GM18861 (cell line): ENCODE data around the gene CPA5.

Experiments
- ATAC-seq: cut with Tn5 transposase; IDR thresholded peaks from one replicate; pipeline ENCODE4 v1.9.1; 2021; ENCODE audit not compliant: unreplicated experiment

Gene CPA5

DNA sequence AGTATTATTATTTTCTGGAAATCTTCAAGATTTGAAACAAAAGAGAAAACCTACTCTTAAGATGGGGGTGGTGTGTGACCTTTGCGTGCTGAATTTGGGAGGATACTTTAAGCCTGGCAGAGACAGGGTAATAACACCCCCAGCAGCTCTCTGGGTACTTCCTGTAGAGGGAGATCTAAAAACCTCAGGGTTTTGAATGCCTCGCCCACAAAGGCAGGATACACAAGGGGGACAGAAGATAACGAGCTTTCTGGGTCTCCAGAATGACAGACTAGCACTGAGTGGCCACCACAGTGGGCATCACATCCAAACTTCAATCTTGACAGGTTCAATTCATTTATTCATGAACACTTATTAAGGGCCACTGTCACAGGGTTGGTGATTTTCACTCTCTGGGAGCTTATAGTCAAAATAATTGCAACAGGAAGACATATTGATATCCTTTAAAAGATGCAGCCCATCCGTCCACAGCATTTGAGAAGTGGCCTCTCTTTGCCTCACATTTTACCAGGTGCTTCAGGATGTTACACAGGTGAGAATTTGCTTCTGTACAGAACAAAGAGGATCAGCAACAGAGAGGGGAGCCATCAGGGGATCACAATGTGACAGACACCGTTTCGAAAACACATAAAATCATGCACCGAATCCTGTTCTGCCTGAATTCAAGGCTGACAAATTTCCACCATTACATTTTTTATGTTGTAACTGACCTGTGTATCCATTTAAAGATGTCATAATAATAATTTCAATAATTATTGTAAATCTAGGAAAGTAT, 50.0 kb downstream of the CPA5 start:
- no peak for ATAC-seq

DNA sequence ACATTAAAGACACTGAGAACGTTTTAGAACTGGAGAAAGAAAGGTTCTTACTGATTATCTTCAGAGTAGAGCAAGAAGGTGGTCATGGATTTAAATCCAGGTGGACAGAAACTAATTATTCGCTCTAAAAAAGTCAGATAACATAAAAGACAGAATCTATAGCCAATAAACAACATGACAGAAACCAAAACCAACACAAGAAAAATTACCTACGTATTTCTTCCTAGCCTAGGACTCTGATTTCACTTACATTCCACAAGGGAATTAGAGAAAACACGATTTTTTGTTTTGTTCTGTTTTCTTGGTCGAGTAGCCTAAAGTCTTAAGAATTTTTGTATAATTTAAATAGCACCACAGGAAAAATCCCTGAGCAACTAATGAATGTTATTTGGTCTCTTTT, 50.8 kb downstream of the CPA5 start:
- no peak for ATAC-seq

DNA sequence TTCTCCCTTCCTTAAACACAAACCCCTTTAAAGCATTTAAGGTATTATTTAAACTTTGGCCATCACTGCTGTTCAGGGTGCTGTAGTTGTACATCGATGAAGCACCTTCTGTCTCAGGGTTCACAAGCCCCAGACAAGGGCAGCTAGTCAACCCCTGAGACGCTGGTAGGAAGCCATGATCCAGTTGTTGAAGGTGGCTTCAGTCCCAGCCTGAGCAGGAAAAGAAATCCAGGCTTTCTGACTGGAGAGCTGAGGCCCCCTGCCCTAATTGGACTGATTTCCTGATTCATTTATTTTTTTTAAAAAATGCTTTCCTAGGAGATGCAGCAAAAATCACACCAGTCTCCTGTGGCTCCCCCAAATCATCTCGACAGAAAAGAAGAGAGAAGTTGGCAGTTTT, 51.5 kb downstream of the CPA5 start:
- ATAC-seq: no peak

DNA sequence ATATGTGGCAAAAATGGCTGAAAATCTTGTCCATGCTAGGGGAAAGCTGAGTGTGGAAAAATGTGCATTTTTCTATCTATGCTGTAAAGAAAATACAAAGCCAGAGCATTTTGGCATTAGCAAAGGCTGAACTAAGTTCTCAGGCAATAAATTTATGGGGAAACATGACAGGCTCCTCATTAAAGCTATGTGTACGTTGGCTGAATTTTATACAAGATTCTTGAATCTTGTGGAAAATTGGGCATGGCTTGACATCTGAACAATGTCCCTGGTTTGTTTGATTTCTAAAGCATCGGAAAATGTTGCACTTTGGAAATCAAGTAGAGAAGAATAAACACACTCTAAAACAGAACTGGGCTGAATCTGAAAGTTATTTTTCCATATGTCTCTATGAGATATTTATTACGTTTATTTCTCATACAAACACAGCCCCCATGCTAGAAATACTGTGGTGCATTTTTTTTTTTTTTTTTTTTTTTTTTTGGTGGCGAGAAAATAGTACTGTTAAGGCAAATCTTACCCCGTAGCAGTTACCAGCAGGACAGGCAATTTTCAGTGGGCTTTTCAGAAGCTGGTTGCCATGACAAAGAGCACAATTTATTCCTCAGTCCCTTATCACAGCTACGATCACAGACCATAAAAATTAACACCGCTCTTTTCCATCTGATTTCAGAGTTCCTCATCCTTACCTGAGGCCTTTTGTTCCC, 52.6 kb downstream of the CPA5 start:
- no peak for ATAC-seq

DNA sequence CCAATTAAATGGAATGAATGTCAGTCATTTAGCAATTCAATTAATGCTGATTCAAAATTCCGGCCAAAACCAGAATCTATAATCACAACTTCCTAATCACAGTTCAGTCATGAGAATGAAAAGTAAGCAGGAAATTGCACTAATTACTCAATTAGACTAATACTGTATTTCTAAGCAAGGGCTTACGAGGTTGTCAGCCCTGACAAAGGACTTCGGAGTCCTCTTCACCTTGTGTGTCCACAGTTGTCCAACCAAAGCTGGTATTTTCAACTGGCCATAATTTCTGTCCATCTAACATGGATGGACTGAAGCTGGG, 53.1 kb downstream of the CPA5 start:
- no peak for ATAC-seq

DNA sequence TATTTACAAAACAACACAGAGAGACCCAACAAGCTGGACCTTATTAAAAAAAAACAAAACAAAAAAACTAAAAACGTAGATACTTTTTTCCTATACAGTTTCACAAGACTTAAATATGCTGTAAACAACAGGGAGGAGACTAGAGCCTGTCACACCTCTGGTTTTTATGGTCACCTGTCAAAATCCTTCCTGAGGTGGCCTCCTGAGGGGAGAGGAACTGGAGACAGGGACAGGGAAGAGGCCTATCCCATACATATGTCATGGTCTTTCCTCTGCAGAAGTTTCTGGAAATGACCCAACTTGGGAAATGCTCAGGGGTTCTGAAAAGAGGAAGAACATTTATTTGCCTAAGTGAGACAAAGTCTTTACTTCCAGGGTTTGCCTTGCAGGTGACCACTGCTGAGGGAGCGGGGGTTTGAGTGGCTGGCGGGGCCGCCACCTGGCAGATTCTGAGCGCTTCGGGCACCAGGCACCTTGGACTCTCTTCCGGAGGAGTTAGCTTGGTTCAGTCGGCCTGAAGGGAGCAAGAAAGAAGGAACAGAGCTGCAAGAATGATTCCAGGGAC, 54.0 kb downstream of the CPA5 start:
- ATAC-seq: no peak

DNA sequence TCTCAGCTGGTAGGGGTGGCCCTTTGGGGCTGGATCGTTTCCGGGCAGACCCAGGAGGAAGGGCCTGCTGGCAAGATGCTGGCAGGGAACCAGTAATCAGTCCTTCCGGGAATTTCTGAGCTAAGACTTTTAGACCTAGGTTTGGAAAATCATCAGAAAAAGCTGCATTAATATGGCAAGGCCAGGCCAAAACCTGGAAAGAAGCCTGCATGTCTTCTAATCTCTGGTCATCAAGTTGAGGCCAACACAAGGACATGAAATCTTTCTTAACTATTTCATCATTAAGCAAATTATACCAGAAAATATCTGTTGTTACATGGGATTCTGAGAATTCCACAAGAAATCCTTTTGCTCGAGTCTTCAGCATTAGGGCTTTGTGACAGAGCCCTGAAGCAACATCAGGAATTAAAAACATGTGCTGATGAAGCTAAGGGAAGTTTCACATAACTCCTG, 55.5 kb downstream of the CPA5 start:
- ATAC-seq: no peak

DNA sequence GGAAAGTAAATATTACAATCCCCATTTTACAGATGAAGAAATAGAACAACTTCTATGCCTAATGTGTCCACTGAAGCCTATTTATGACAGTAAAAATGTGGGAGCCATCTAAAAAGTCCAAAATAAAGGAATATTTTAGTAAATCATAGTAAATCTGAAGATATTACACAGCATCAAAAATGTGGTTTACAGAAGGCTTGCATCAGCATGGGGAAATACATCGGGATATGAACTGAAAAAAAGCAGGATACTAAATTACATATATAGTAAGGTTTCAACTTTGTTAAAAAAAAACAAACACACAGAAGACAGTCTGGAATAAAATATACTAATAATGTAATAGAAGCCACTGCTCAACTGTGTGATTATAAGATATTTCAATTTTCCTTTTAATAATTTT, 56.5 kb downstream of the CPA5 start:
- no peak for ATAC-seq

DNA sequence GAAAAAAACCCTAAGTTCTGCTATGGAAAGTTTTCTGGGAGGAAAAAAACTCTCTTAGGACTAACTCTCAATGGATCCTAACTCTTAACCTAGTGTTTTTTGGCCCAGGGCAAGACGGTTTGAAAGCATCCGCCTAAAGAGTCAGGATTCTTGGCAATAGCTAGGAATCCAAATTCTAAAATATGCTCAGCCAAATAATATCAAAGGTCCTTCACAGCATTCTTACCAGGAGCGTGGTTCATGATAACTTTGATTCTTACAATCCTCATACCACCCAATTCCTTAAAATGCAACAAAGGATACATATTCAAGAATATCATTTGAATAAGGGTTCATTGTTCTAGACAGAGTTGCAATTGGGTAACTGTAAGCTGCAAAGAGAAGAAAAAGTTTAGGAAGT, 57.0 kb downstream of the CPA5 start:
- no peak for ATAC-seq

DNA sequence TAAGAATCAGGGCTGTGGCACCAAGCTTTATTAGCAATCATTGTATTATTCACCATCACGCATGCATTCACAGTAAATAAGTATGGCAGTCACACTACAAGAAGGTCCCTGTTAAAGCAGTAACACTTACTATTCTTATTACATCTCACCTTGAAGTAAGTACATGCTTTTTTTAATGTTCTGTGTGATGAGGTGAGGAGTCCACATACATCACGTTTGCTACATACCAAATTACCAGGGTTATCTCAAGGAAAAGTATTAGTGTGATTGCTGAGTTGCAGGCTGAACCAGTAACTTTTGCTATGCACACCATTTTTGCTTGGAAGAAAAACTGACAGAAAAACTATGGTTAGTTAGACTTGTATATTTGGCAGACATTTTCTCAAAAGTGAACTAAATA, 60.4 kb downstream of the CPA5 start:
- no peak for ATAC-seq

DNA sequence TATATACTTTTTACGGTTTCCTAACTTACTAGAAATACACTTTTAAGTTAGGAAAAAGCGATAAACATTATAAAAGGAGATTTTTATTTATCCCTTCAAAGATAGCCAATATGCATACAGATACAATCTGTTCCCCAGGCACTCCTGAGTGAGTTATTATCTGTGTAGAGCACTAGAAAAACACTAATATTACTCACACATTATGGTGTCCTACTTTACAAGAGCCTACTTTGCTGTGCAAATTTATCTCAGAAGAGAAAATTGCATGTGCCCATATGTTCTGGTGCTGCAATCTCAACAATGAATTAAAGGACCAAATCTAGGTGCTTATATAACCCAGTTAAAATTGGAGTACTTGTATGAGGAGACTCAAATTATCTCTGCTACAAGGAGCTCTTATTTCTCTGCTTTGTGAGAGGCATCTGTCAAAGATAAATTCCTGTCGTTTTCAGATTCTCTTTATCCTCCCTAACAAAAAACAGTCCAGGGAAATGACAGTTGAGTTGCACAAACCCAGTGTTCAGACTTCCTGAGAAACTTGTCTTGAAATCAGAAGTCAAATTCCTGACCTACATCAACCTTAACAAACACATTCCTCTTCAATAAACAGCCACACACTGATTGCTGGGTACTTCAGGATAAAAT, 64.6 kb downstream of the CPA5 start:
- ATAC-seq: no peak

DNA sequence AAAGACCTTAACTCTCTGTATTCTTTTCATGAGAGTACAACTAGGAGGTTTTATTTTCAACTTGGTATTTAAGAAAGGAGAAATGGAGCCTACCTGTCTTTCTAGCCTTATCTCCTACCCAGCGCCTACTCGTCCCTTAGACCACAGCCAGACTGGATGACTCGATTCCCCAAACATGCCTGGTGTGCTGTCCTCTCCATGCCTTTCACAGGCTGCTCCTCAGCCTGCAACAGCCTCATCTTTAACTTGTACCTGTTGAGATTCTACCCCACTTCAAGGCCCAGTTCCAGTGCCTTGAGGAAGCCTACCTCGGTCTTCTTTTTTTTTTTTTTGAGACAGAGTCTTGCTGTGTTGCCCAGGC, 65.1 kb downstream of the CPA5 start:
- no peak for ATAC-seq

DNA sequence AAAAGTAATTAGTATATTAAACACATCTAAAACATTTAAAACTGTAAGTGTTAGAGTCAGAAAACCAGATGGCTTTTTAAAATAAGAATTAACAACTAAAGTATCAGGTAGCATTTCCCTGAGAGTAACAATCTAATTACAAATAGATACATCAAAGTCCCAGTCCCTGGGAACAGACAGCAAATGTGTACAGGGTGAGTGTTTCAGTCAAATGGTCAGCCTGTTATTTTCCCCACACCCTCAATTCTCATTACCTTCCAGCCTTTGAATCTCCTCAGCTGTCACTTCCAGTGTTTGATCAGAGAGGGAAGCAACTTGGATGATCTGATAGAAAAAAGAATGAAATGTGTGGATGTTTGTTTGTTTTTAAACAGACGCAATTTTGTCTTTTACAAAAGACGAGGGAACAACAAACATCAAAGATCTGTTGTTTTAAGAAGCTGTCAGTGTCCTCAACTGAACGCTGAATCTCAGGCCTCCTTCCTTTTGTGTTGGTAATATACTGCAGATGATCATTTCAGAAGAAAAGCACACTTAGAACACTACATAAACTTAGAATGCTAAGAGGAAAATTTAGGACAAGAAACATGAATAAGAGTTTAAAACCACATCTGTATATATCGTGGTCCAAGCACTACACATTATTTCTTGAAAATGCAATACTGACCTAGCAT, 66.4 kb downstream of the CPA5 start:
- no peak for ATAC-seq

DNA sequence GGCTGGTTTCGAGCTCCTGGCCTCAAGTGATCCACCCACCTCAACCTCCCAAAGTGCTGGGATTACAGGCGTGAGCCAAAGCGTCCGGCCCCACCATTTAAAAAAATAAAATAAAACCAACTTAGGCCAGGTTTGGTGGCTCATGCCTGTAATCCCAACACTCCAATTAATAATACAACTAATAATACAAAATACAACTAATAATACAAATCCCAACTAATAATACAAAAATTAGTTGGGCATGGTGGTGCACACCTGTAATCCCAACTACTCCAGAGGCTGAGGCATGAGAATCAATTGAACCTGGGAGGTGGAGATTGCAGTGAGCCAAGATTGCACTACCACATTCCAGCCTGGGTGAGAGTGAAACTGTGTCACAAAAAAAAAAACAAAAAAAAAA, 68.6 kb downstream of the CPA5 start:
- no peak for ATAC-seq

DNA sequence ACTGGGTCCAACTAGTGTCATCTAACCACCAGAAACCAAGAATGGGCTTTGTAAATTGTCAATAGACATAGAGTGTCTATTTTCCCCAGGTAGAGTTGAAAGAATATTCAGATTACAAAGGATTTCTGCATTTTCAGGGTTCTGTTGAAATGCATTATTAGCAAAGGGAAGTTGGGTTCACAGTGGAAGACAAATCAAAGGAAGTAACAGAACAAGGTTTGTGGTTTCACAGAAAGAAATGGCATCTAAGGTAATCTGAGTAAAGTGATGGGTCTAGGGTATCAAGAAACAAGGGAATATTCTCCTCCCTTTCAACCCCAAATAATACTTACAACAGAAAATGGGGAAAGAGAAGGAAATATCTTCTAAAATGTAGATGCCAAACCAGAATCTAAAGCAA, 70.4 kb downstream of the CPA5 start:
- no peak for ATAC-seq

DNA sequence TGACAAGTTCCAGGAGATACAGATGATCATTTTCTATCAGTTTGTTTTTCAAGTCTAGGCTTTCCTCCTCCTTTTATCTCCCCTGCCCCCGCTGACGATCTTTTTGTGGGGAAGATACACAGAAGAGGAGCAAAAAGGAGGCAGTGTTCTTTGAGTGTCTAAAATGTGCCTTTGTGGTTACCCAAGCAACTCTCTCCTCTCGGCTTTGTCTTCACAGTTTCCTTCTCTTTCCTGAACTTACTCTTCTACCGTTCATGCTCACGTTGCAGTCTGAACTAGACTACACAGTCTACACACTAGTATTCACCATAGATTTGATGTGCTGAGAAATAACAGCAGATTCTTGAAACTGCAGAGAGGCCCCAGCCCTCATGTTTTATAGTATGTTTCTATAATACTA, 72.6 kb downstream of the CPA5 start:
- ATAC-seq: no peak

DNA sequence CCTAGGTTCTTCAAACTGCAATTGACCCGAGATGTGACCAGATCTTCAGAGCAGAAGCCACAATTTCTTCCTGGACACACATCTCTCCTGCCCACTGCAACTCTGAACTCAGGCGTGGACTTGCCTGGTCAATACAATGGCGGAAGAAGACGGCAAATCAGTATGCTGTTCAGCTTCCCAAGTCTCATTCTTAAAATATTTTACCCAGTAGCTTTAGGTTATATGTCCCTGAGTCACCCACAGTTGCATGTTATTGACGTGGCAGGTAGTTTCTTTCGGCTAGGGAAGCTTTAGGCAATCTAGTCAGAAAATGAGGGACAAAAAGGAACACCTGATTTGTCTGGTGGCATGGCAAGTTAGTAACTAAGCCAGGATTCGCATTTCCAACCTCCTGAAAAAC, 73.7 kb downstream of the CPA5 start:
- ATAC-seq: no peak
